WI38 (cell line): ENCODE measurements around the gene LIPI.

Source experiments
- H3K4me3 ChIP-seq: 2 replicates; pipeline ENCODE4 v1.5.1; 2011; ENCODE audit warnings: low read depth, mild to moderate bottlenecking, control low read depth, low read length
- TF ChIP-seq, protein P1 (sequence below): IDR thresholded peaks from 2 replicates; pipeline ENCODE4 v1.5.1; 2012; ENCODE audit warnings: low read depth, mild to moderate bottlenecking, control low read depth, low read length

The LIPI gene

DNA sequence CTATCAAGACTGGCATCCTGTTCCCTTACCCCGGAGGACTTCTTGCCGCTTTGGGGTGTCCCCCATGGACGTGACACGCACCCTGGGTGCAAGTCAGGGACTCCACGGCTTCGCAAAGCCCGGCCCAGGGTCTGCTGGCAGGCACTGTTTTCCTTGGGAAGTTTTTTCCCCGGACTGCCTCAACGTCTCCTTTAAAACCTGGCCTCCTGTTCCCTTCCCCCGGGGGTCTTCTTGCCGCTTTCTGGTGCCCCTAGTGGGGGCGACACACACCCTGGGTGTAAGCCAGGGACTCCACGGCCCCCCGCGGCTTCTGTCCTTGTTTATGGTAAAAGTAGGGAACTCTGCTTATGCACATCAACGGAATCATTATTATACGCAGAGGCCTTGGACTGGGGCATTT is 136.6 kb downstream of the LIPI start:
- no peak overlapping the region for H3K4me3 ChIP-seq
- TF ChIP-seq, protein P1, sequence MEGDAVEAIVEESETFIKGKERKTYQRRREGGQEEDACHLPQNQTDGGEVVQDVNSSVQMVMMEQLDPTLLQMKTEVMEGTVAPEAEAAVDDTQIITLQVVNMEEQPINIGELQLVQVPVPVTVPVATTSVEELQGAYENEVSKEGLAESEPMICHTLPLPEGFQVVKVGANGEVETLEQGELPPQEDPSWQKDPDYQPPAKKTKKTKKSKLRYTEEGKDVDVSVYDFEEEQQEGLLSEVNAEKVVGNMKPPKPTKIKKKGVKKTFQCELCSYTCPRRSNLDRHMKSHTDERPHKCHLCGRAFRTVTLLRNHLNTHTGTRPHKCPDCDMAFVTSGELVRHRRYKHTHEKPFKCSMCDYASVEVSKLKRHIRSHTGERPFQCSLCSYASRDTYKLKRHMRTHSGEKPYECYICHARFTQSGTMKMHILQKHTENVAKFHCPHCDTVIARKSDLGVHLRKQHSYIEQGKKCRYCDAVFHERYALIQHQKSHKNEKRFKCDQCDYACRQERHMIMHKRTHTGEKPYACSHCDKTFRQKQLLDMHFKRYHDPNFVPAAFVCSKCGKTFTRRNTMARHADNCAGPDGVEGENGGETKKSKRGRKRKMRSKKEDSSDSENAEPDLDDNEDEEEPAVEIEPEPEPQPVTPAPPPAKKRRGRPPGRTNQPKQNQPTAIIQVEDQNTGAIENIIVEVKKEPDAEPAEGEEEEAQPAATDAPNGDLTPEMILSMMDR = no peak

DNA sequence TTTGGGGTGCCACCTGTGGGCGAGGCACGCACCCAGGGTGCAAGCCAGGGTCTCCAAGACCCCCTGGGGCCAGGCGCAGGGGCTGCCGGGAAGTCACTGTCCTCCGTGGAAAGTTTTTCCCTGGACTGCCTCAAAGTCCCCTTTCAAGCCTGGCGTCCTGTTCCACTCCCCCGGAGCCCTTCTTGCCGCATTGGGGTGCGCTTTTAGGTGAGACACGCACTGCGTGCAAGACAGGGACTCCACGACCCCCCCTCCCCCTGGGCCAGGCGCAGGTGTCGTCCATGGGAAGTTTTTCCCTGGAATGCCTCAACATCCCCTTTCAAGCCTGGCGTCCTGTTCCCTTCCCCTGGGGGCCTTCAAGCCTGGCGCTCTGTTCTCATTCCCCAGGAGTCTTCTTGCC is 137.1 kb downstream of the LIPI start:
- TF ChIP-seq, protein P1 = no peak
- H3K4me3 ChIP-seq = no peak overlapping the region

DNA sequence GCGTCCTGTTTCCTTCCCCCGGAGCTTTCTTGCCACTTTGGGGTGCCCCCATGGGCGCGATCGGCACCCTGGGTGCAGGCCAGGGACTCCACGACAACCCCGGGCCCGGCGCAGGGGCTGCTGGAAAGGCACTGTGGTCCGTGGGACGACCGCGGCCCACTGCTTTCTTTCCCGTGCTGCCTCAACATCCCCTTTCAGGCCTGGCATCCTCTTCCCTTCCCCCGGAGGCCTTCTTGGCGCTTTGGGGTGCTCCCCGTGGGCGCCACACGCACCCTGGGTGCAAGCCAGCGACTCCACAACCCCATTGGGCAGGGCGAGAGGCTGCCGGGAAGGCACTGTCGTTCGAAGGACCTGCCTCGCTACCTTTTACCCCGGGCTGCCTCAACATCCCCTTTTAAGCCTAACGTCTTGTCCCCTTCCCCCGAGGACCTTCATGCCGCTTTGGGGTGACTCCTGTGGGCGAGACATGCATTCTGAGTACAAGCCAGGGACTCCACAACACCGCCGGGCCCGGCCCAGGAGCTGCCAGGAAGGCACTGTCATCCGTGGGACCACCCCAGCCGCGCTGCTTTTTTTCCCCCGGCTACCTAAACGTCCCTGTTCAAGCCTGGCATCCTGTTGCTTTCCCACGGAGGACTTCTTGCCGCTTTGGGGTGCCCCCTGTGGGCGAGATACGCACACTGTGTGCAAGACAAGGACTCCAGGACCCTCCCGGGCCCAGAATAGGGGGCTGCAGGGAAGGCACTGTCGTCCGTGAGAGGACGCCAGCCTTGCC is 137.8 kb downstream of the LIPI start:
- TF ChIP-seq, protein P1 = no peak
- H3K4me3 ChIP-seq = no peak overlapping the region

DNA sequence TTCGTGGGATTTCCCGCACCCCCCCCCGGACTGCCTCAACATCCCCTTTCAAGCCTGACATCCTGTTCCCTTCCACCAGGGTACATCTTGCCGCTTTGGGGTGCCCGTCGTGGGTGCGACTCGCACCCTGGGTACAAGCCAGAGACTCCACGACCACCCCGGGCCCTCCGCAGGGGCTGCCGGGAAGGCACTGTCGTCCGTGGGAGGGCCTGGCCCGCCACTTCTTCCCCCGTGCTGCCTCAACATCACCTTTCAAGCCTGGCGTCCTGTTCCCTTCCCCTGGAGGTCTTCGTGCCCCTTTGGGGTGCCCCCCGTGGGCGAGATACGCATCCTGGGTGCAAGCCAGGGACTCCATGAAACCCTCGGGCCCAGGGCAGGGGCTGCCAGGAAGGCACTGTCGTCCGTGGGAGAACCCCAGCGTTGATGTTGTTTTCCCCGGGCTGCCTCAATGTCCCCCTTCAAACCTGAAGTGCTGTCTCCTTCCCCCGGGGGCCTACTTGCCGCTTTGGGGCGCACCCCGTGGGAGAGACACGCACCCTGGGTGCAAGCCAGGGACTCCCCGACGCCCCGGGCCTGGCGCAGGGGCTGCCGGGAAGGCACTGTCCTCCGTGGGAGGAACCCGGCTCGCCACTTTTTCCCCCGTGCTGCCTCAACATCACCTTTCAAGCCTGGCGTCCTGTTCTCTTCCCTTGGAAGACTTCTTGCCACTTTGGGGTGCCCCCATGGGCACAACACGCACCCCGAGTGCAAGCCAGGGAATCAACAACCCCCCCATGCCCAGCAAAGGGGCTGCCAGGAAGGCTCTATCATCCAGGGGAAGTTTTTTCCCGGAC is 138.6 kb downstream of the LIPI start:
- H3K4me3 ChIP-seq = no peak overlapping the region
- TF ChIP-seq, protein P1 = no peak

DNA sequence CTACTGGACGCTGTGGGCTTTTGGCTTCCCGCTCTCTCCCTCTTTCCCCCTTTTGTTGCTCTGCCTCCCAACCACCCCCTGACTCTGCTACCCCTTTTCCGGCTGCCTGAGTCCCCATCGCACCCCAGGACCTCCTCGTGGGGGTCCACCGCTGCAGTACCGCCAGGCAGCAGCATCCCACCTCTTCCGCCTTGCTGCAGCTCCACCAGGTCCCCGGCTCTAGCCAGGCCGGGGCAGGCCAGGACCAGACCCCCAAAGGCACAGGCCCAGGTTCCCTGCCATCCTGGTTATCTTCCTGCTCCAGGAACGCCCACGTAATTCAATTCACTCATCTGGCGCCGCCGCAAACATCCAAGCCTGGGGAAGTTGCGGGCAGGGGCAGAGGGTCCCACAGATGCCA is 139.8 kb downstream of the LIPI start:
- TF ChIP-seq, protein P1 = no peak
- no peak overlapping the region for H3K4me3 ChIP-seq

DNA sequence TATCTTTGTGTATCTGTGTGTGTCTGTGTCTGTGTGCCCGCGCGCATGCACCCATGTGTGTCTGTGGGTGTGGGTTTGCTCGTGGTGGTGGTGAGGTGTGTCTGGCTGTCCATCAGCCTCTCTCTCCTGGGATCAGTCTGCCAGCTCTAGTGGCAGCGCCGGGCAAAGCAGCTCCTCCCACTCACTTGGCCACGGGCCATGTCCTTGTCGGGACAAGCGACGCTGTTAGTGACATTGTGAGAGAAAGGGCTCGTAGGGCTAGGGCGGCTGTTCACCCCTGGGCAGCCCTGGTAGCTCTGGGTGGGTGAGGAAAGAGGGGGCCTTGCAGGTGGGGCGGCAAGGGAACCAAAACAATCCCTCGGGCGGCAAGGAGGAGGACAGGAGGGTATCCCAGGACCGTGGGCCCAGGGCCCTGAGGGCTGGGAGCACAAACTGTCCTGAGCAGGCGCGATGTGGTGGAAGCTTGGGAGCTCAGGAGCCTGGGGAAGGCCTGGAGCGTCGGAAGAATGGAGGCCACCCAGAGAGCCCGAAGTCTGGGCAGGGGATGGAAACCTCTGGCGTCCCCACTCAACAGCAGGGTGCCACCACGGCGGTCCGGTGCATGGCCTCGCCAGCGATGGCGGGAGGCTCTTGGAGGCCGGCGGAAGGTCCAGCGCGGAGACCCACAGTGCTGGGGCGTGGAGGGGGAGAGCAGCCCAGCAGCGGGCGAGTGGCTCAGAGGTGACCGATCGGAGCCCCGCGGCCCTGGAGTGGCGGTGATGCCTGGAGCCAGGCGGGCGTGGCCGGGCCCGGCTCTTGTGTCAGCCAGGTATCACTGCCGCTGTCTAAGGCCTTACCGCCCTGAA is 140.5 kb downstream of the LIPI start:
- TF ChIP-seq, protein P1 = no peak
- no peak overlapping the region for H3K4me3 ChIP-seq
